H9 (cell line): ENCODE measurements around the gene P4HB. TPM values are rescaled to one million over a fixed set of nuclear protein-coding genes. Genes with fewer than 3 reads are reported as not detected.
A peak's percentile ranks its signal among the peaks of the same experiment; 100 is the strongest.

Experiments
- DNase-seq: peaks from one replicate; pipeline ENCODE4 v3.0.0-alpha.2; 2017
- H2AFZ ChIP-seq: one replicate; pipeline ENCODE4 v1.6.1; 2013; ENCODE audit warnings: mild to moderate bottlenecking, low read length, control low read depth, moderate library complexity
- H2AK5ac ChIP-seq: 2 replicates; pipeline ENCODE4 v1.6.1; 2013; ENCODE audit warnings: low read length, control low read depth, mixed read lengths; ENCODE audit not compliant: insufficient read length
- H2BK120ac ChIP-seq: one replicate; pipeline ENCODE4 v1.6.1; 2013; ENCODE audit warnings: low read depth, mild to moderate bottlenecking, low read length, control low read depth, inconsistent platforms; ENCODE audit not compliant: poor library complexity, severe bottlenecking
- H2BK12ac ChIP-seq: 2 replicates; pipeline ENCODE4 v1.6.1; 2013; ENCODE audit warnings: low read length, control low read depth, mixed read lengths, low read depth; ENCODE audit not compliant: insufficient read length
- H2BK15ac ChIP-seq: 2 replicates; pipeline ENCODE4 v1.6.1; 2013; ENCODE audit warnings: low read depth, low read length, control low read depth
- H2BK20ac ChIP-seq: one replicate; pipeline ENCODE4 v1.6.1; 2013; ENCODE audit warnings: low read depth, mild to moderate bottlenecking, low read length, control low read depth, inconsistent platforms; ENCODE audit not compliant: poor library complexity, severe bottlenecking
- H2BK5ac ChIP-seq: 2 replicates; pipeline ENCODE4 v1.6.1; 2013; ENCODE audit warnings: low read length, control low read depth, mixed read lengths; ENCODE audit not compliant: insufficient read length
- H3K14ac ChIP-seq: 2 replicates; pipeline ENCODE4 v1.6.1; 2013; ENCODE audit warnings: low read length, control low read depth; ENCODE audit not compliant: insufficient read depth
- H3K18ac ChIP-seq: 2 replicates; pipeline ENCODE4 v1.6.1; 2013; ENCODE audit warnings: low read depth, mild to moderate bottlenecking, mixed read lengths, low read length, control low read depth; ENCODE audit not compliant: insufficient read length
- H3K23ac ChIP-seq: 2 replicates; pipeline ENCODE4 v1.6.1; 2013; ENCODE audit warnings: low read length, control low read depth, mixed read lengths, low read depth; ENCODE audit not compliant: insufficient read length
- H3K23me2 ChIP-seq: 2 replicates; pipeline ENCODE4 v1.6.1; 2013; ENCODE audit warnings: low read depth, mild to moderate bottlenecking, mixed read lengths, low read length, control low read depth; ENCODE audit not compliant: insufficient read length, poor library complexity, severe bottlenecking
- H3K27ac ChIP-seq: 2 replicates; pipeline ENCODE4 v1.5.1; 2013; ENCODE audit warnings: low read length, control low read depth, mixed read lengths, low read depth; ENCODE audit not compliant: insufficient read length
- H3K27me3 ChIP-seq: 2 replicates; pipeline ENCODE4 v1.6.1; 2013; ENCODE audit warnings: low read length, control low read depth, inconsistent platforms; ENCODE audit not compliant: insufficient read depth
- H3K4ac ChIP-seq: 2 replicates; pipeline ENCODE4 v1.6.1; 2013; ENCODE audit warnings: low read depth, mild to moderate bottlenecking, control low read depth, inconsistent platforms, low read length, moderate library complexity
- H3K4me1 ChIP-seq: 2 replicates; pipeline ENCODE4 v1.6.1; 2013; ENCODE audit warnings: low read length, control low read depth, inconsistent platforms; ENCODE audit not compliant: insufficient read depth
- H3K4me2 ChIP-seq: 2 replicates; pipeline ENCODE4 v1.6.1; 2013; ENCODE audit warnings: low read length, control low read depth, mixed read lengths; ENCODE audit not compliant: insufficient read length, insufficient read depth
- H3K56ac ChIP-seq: 2 replicates; pipeline ENCODE4 v1.6.1; 2013; ENCODE audit warnings: low read depth, mild to moderate bottlenecking, mixed read lengths, low read length, control low read depth; ENCODE audit not compliant: insufficient read length
- H3K79me1 ChIP-seq: 2 replicates; pipeline ENCODE4 v1.6.1; 2013; ENCODE audit warnings: low read depth, mild to moderate bottlenecking, moderate library complexity, low read length, control low read depth, inconsistent platforms; ENCODE audit not compliant: insufficient read depth, poor library complexity, severe bottlenecking
- H3K79me2 ChIP-seq: 2 replicates; pipeline ENCODE4 v1.6.1; 2013; ENCODE audit warnings: low read length, control low read depth, inconsistent platforms; ENCODE audit not compliant: insufficient read depth
- H3K9ac ChIP-seq: 2 replicates; pipeline ENCODE4 v1.6.1; 2013; ENCODE audit warnings: low read length, control low read depth, mixed read lengths; ENCODE audit not compliant: insufficient read length; ENCODE audit errors: extremely low read depth
- H3K9me3 ChIP-seq: one replicate; pipeline ENCODE4 v1.6.1; 2013; ENCODE audit warnings: low read depth, low read length, inconsistent platforms; ENCODE audit not compliant: control insufficient read depth
- H3T11ph ChIP-seq: one replicate; pipeline ENCODE4 v1.6.1; 2013; ENCODE audit warnings: mild to moderate bottlenecking, low read length, control low read depth, inconsistent platforms
- H4K20me1 ChIP-seq: one replicate; pipeline ENCODE4 v1.6.1; 2013; ENCODE audit not compliant: control insufficient read depth, insufficient read length, insufficient read depth
- H4K5ac ChIP-seq: 2 replicates; pipeline ENCODE4 v1.6.1; 2013; ENCODE audit warnings: low read depth, mild to moderate bottlenecking, mixed read lengths, low read length, control low read depth; ENCODE audit not compliant: insufficient read length
- H4K8ac ChIP-seq: replicated peaks from 2 replicates; pipeline ENCODE4 v1.6.1; 2013; ENCODE audit warnings: low read length, control low read depth, mixed read lengths, low read depth; ENCODE audit not compliant: insufficient read length
- H4K91ac ChIP-seq: 2 replicates; pipeline ENCODE4 v1.6.1; 2013; ENCODE audit warnings: low read depth, mild to moderate bottlenecking, moderate library complexity, mixed read lengths, low read length, control low read depth; ENCODE audit not compliant: insufficient read length
- H3K27ac Mint-ChIP-seq, 3 experiments: 2 replicates in 2 of 3; 3 replicates in 1 of 3; pipeline ENCODE4 v1.8.0; 2020 to 2021; ENCODE audit warnings: mixed read lengths in 3 of 3, mild to moderate bottlenecking in 1 of 3, moderate library complexity in 1 of 3
- H3K27me3 Mint-ChIP-seq: 2 replicates; pipeline ENCODE4 v1.8.0; 2021; ENCODE audit warnings: low read depth, mild to moderate bottlenecking, moderate library complexity, mixed read lengths
- H3K36me3 Mint-ChIP-seq, 3 experiments: 2 replicates in 2 of 3; 3 replicates in 1 of 3; pipeline ENCODE4 v1.8.0; 2020 to 2021; ENCODE audit warnings: low read depth in 3 of 3, mixed read lengths in 3 of 3; ENCODE audit not compliant: insufficient read depth in 1 of 3
- H3K4me1 Mint-ChIP-seq, 2 experiments: 2 replicates each; pipeline ENCODE4 v1.8.0; 2020; ENCODE audit warnings: mixed read lengths in 2 of 2
- H3K4me3 Mint-ChIP-seq, 2 experiments: 2 replicates in 1 of 2; 3 replicates in 1 of 2; pipeline ENCODE4 v1.8.0; 2020 to 2021; ENCODE audit warnings: mild to moderate bottlenecking in 2 of 2, mixed read lengths in 2 of 2, moderate library complexity in 1 of 2
- H3K9me3 Mint-ChIP-seq, 2 experiments: 2 replicates in 1 of 2; 3 replicates in 1 of 2; pipeline ENCODE4 v1.8.0; 2020; ENCODE audit warnings: mild to moderate bottlenecking in 2 of 2, mixed read lengths in 2 of 2, moderate library complexity in 1 of 2
- CTCF ChIP-seq: fragments of 200-600 bp; sonication (generic); conservative IDR thresholded peaks from 3 replicates; pipeline ENCODE4 v1.8.0; 2021; ENCODE audit warnings: antibody characterized with exemption, mild to moderate bottlenecking
- WGBS: extraction: QIAGEN DNeasy Blood & Tissue Kit; methylation state at CpG from one replicate; pipeline ENCODE4 v1.1.7; 2013; ENCODE audit warnings: missing lambda C conversion rate, low lambda C conversion rate, mixed read lengths; ENCODE audit not compliant: insufficient read length; ENCODE audit errors: extremely low coverage; 5-methylcytosine and 5-hydroxymethylcytosine counted together
- total RNA-seq: library from RNA; stranded (reverse); gene quantifications from 2 replicates; pipeline ENCODE4 v1.2.1, GENCODE V29; 2021

Gene P4HB
- total RNA-seq, 1 experiment from 2014 or later, result 366 TPM

DNA sequence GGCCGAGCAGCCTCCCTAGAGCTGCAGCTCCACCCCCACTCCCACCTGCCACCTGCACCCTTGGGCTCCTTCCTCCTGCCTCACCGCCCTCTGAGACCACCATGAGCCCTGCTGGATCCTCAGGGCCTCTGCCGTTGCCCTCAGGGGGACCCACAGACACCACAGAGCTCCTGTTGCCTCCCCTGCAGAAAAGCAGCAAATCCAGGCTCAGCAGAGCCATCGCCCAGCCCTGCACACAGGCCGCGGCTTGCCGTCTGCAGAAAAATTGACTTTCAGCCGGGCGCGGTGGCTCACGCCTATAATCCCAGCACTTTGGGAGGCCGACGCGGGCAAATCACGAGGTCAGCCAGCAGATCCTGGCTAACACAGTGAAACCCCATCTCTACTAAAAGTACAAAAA, 18.5 kb downstream of the P4HB start:
- H3K4me2 ChIP-seq, result no peak overlapping the region
- H3K4me1 ChIP-seq, result no peaks in the 10 kb centered on the region

More for the DNA sequence above, 18.5 kb downstream of the P4HB start:
- H3K27ac Mint-ChIP-seq, result peak overlapping the region; percentile 34 to 61 (median 48); a peak in 3 of 7 replicates
- Histone ChIP-seq H3K23ac (no peak overlapping the region), H3K9me3 (no peaks in the 10 kb centered on the region), H2BK12ac (no peak overlapping the region), H4K91ac (no peak overlapping the region), H3K18ac (no peak overlapping the region), H2AK5ac (no peak overlapping the region), H3K4ac (no peak overlapping the region), H3K79me1 (no peaks in the 10 kb centered on the region), H3K27me3 (no peaks in the 10 kb centered on the region), H3T11ph (no peak overlapping the region), H3K27ac (no peak overlapping the region), H2BK5ac (no peak overlapping the region), H4K5ac (no peak overlapping the region), H3K79me2 (peaks cover 2% of the 10 kb centered on the region; the same call in 1 of the 2 replicates), H4K20me1 (no peaks in the 10 kb centered on the region), H3K14ac (no peak overlapping the region), H2BK15ac (no peak overlapping the region), H2BK120ac (no peak overlapping the region), H3K56ac (no peak overlapping the region), H4K8ac (no peak overlapping the region), H3K23me2 (no peaks in the 10 kb centered on the region), H2AFZ (no peak overlapping the region), H2BK20ac (no peak overlapping the region), H3K9ac (no peak overlapping the region)
- H3K4me3 Mint-ChIP-seq, result no peak overlapping the region; a peak in 1 of 5 replicates
- peaks cover 15 to 41% (median 33%) of the 10 kb centered on the region in 3 experiments; a peak in 6 of 7 replicates for H3K36me3 Mint-ChIP-seq
- WGBS, result no CpG with 5 or more reads among the region's 15 CpGs
- DNase-seq, result no peak
- peaks cover 5 to 6% of the 10 kb centered on the region in 2 experiments; a peak in 3 of 4 replicates for H3K4me1 Mint-ChIP-seq
- no peak for TF ChIP-seq CTCF
- no peaks in the 10 kb centered on the region for H3K27me3 Mint-ChIP-seq
- H3K9me3 Mint-ChIP-seq, result no peaks in the 10 kb centered on the region
